ENCODE measurements around the gene DNAH12.
"Not testable (repeated sequence)": the region's sequence is repeated elsewhere in the genome, so short reads cannot be mapped to it uniquely, and the experiment has no call there.

DNAH12 gene

GRCh38 chr3:57538465-57538864 is 5.7 kb downstream of the DNAH12 start:
- no peak for DNase-seq (ENCODE audit: low read depth)

GRCh38 chr3:57530071-57530608 is 14.0 kb downstream of the DNAH12 start:
- DNase-seq (ENCODE audit: low read depth), result peak; percentile 78

GRCh38 chr3:57518276-57518915 is 25.7 kb downstream of the DNAH12 start:
- peak; percentile 79 for DNase-seq (ENCODE audit: low read depth)

GRCh38 chr3:57512166-57512565 is 32.0 kb downstream of the DNAH12 start:
- DNase-seq (ENCODE audit: low read depth), result no peak

- no peak for DNase-seq (ENCODE audit: low read depth)
These were observed 38.2 kb downstream of the DNAH12 start for GRCh38 chr3:57505901-57506300.

- DNase-seq (ENCODE audit: low read depth), result no peak
These were observed 43.6 kb downstream of the DNAH12 start for GRCh38 chr3:57500506-57500905.

- no peak for DNase-seq (ENCODE audit: low read depth)
These were observed 46.2 kb downstream of the DNAH12 start for GRCh38 chr3:57497904-57498303.

GRCh38 chr3:57484563-57484962 is 59.6 kb downstream of the DNAH12 start:
- DNase-seq (ENCODE audit: low read depth), result no peak

- not testable (repeated sequence) for DNase-seq (ENCODE audit: low read depth)
These were observed 67.0 kb downstream of the DNAH12 start for GRCh38 chr3:57477193-57477592.

- DNase-seq (ENCODE audit: low read depth), result no peak
These were observed 79.3 kb downstream of the DNAH12 start for GRCh38 chr3:57464801-57465200.

GRCh38 chr3:57464011-57464410 is 80.1 kb downstream of the DNAH12 start:
- DNase-seq (ENCODE audit: low read depth), result no peak

GRCh38 chr3:57451150-57451846 is 92.8 kb downstream of the DNAH12 start:
- no peak for DNase-seq (ENCODE audit: low read depth)

- not testable (repeated sequence) for DNase-seq (ENCODE audit: low read depth)
These were observed 94.8 kb downstream of the DNAH12 start for GRCh38 chr3:57449276-57449847.

GRCh38 chr3:57448489-57448888 is 95.7 kb downstream of the DNAH12 start:
- not testable (repeated sequence) for DNase-seq (ENCODE audit: low read depth)

- DNase-seq (ENCODE audit: low read depth), result no peak
These were observed 97.8 kb downstream of the DNAH12 start for GRCh38 chr3:57446318-57446841.

GRCh38 chr3:57444469-57444868 is 99.7 kb downstream of the DNAH12 start:
- no peak for DNase-seq (ENCODE audit: low read depth)

GRCh38 chr3:57440144-57440543 is 104.0 kb downstream of the DNAH12 start:
- DNase-seq (ENCODE audit: low read depth), result not testable (repeated sequence)

GRCh38 chr3:57438460-57438859 is 105.7 kb downstream of the DNAH12 start:
- not testable (repeated sequence) for DNase-seq (ENCODE audit: low read depth)

GRCh38 chr3:57436195-57436761 is 107.9 kb downstream of the DNAH12 start:
- no peak for DNase-seq (ENCODE audit: low read depth)

- no peak for DNase-seq (ENCODE audit: low read depth)
These were observed 110.1 kb downstream of the DNAH12 start for GRCh38 chr3:57434041-57434440.

GRCh38 chr3:57423335-57423734 is 120.8 kb downstream of the DNAH12 start:
- DNase-seq (ENCODE audit: low read depth), result no peak

- DNase-seq (ENCODE audit: low read depth), result no peak
These were observed 122.8 kb downstream of the DNAH12 start for GRCh38 chr3:57421336-57421735.

Data from HS-27A (cell line).